ENCODE measurements around the gene COG4.
"Not testable (repeated sequence)": the region's sequence is repeated elsewhere in the genome, so short reads cannot be mapped to it uniquely, and the experiment has no call there.

COG4 gene

GRCh38 chr16:70526403-70526802, 3.0 kb upstream of the COG4 start:
- DNase-seq: peak; percentile 21

GRCh38 chr16:70524399-70524825, 1.1 kb upstream of the COG4 start:
- not testable (repeated sequence) for DNase-seq

GRCh38 chr16:70523743-70524398, 517 bp upstream of the COG4 start, which contains the start of gene SF3B3:
Gene SF3B3 (plus strand): TSS chr16:70523816. CDS start chr16:70526657, 2,841 bp downstream.
- peak; percentile 27 for DNase-seq

- DNase-seq: peak; percentile 22
Observed at GRCh38 chr16:70522216-70523075, 908 bp downstream of the COG4 start.

- DNase-seq: peak; percentile 72
Observed at GRCh38 chr16:70520612-70521297, 2.6 kb downstream of the COG4 start.

- DNase-seq: no peak
Observed at GRCh38 chr16:70512456-70512855, 10.9 kb downstream of the COG4 start.

GRCh38 chr16:70511833-70512232, 11.5 kb downstream of the COG4 start:
- no peak for DNase-seq

GRCh38 chr16:70510216-70510615, 13.1 kb downstream of the COG4 start:
- no peak for DNase-seq

GRCh38 chr16:70508752-70509151, 14.6 kb downstream of the COG4 start:
- peak; percentile 51 for DNase-seq

GRCh38 chr16:70496513-70496912, 26.8 kb downstream of the COG4 start:
- DNase-seq: no peak

- no peak for DNase-seq
Observed at GRCh38 chr16:70495425-70496182, 27.8 kb downstream of the COG4 start.

GRCh38 chr16:70494777-70495176, 28.6 kb downstream of the COG4 start:
- no peak for DNase-seq

- DNase-seq: no peak
Observed at GRCh38 chr16:70494202-70494770, 29.1 kb downstream of the COG4 start.

- peak; percentile 38 for DNase-seq
Observed at GRCh38 chr16:70493802-70494201, 29.6 kb downstream of the COG4 start.

GRCh38 chr16:70490261-70490660, 33.1 kb downstream of the COG4 start:
- peak; percentile 64 for DNase-seq

- no peak for DNase-seq
Observed at GRCh38 chr16:70484867-70485266, 38.5 kb downstream of the COG4 start.

- DNase-seq: no peak
Observed at GRCh38 chr16:70483426-70483825, 39.9 kb downstream of the COG4 start.

- no peak for DNase-seq
Observed at GRCh38 chr16:70482624-70483023, 40.7 kb downstream of the COG4 start.

- DNase-seq: no peak
Observed at GRCh38 chr16:70481929-70482536, 41.3 kb downstream of the COG4 start.

GRCh38 chr16:70480127-70481105, 42.9 kb downstream of the COG4 start:
- no peak for DNase-seq

- DNase-seq: no peak
Observed at GRCh38 chr16:70478912-70479341, 44.4 kb downstream of the COG4 start.

Measured in inflammatory macrophage treated with lipopolysaccharide for 4 hours (primary cell).